Ramos (cell line): ENCODE results near the gene KRT39.

Experiments used
- in situ Hi-C: fragments of 300-500 bp; cut with MboI; formaldehyde crosslinking; loops from one replicate; pipeline ENCODE4 v1.14.3; 2022; ENCODE audit warnings: low sequenced_read_pairs; ENCODE audit not compliant: unreplicated experiment

Gene KRT39

DNA sequence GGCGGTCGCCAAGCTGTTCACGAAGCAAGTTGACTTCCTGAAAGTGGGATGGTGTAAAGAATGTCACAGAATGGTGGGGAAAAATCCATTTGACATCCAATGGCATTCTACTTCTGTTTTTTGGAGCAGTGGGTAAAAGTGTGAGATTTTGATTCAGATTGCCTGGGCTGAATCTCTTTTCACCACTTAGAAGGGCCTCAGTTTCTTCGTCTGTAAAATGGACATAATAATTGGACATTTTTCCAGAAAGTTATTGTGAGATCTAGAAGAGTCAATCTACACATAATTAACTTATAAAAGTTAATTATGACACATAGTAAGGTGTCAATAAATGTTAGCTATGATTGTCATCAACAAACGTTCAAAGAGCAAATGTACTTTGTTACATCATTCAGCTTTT is 14.4 kb upstream of the KRT39 start:
- in situ Hi-C loops = no loop called here

DNA sequence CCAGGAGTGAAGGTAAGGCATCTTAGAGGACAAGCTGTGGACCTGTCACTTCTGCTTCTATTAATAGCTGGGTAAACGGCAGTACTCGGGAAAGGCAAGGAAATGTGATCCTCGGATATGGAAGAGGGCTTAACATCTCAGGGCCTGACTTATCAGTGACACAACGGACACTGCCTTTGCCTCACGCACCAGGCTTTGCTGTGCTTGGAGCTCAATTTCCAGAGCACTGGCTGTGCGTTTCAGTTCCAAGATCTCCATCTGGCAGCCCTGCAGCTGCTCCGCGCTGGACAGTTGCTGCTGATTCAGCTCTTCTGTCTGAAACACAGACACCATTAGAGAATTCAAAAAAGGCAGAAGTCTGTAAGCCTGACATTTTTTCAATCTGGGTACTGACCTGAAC is 13.8 kb upstream of the KRT39 start:
- in situ Hi-C loops = no loop called here

DNA sequence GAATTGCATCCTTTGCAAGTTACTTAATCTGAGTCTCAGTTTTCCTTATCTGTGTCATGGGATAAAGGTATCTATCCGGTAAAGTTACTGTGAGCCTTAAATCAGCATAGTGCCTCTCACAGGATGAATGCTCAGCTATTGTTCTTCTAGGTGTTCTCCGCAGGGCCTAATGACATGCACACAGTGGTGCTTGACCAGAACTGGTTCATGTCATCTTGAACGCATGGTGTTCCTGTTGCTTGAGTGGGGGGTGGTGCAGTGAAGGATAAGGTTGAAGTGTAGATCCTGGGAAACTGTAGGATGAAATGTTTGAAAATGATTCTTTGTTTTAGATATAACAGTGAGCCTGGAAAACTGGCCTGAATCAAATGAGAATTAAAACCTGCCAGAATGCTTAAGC is 13.4 kb upstream of the KRT39 start:
- in situ Hi-C loops = no loop called here

DNA sequence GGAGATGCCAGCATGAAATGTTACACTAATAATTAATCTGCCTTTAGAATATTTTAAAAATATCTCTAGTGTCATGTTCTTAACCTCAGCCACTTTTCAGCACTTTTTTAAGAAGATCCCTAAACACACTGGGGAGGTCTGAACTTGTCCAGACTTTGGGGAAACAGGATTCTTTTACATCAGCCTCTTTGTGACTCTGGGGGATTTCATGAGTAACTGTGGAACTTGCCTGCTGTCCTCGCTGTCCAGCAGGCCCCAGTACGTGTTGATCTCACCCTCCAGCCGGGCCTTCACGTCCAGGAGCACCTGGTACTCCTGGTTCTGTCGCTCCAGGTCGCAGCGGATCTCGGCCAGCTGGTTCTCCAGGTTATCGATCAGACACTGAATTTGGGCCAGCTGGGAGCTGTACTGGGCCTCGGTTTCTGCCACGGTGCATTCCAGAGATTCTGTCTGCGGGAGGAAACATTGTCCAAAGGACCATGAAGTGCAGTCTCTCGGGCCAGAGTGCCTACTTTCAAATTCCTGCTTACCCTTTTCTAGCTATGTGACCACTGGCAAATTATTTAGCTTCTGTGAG is 11.9 kb upstream of the KRT39 start:
- in situ Hi-C loops = no loop called here

DNA sequence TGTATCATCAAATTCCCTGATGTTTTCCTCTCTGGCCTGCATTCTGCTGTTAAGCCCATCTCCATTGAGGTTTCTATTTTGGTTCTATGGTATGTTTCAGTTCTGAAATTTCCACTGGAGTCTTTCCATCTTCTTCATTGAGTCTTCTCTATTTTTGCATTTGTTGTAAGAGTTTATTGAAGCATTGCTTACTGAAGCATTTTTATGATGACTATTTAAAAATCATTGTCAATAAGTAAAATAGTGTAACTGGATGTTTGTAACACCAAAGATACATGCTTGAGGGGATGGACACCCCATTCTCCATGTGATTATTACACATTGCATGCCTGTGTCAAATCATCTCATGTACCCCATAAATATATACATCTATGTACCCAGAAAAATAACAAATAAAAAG is 8.8 kb upstream of the KRT39 start:
- in situ Hi-C loops = no loop called here

DNA sequence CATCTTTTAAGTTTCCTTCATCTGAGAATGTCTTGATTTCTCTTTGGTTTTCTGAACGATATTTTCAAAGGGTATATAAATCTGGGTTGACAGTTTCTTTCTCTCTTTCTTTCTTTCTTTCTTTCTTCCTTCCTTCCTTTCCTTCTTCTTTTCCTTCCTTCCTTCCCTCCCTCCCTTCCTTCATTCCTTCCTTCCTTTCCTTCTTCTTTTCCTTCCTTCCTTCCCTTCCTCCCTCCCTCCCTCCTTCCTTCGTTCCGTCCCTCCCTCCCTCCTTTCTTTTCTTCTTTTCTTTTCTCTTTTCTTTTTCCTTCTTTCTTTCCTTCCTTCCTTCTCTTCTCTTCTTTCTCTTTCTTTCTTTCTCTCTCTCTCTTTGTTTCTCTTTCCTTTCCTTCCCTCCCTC is 7.6 kb upstream of the KRT39 start:
- in situ Hi-C loops = no loop called here

DNA sequence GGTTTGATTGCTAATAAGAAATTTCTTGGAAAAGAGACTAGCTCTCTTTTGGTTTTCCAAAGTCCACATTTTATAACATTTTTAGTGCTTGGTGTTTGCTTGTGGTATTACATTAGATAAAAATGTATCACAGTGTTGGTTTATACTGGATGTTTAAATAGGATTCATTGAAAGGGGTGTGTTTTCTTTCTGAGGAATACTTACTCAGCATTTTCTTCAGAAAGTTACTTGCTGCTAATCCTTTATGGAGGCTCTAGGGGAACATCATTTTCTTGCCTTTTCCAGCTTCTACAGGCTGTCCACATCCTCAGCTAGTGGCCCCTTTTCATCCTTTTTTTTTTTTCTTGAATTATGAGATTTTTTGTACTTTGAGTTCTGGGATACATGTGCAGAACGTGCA is 834 bp upstream of the KRT39 start:
- in situ Hi-C loops = no loop called here

DNA sequence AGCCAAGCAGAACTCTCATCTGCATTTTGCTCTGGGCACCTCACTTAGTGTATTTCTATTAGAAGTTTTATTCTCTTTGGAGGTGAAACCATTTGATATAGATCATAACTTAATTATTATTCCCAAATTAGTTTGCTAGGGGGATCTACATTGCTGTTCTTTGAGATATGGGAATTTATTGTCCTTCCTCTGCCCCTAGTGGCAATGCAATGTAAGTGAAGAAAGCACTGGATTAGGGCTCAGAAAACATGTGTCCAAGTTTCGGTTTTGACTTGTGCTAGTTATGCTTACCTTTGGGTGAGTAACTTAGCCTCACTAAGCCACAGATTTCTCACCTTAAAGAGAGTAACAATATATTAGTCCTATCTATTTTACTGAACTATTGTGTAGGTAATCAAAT is 2.9 kb downstream of the KRT39 start:
- in situ Hi-C loops = no loop called here

DNA sequence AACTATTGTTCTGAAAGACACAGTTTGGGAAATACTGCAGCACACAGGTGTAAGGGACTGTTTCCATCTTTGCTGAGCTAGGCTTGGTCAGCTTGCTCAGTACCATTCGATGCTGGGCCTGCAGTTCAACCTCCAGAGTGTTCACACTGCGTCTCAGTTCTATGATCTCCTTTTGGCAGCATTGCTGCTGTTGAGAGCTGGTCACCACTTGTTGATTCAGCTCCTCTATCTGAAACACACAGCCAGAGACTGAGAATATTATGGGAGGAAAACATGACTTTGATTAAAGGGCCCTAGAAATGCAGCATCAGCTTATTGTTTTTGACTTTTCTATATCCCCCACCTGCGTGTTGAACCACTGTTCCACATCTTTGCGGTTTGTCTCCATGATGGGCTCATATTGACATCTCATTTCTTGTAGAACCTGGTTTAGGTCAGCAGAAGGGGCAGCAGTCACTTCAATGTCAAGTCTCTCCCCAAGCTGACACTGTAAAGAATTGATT is 4.6 kb downstream of the KRT39 start:
- in situ Hi-C loops = no loop called here

DNA sequence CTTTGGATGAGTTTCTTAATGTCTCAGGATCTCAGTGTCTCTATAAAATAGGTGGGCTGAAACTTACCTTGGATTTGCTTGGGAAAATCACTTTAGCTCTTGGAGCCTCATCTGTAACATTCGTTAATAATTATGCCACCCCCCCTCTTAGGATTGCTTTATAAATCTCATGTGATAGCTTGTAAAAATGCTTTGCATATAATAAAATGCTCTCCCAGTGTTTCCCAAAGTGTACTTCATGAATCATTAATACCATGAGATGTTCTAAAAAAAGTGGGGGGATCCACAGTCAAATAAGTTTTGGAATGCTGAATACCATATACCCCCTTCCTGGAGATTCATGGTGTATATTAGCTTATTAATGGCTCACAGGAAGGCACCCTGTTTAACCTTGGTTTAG is 5.2 kb downstream of the KRT39 start:
- in situ Hi-C loops = no loop called here

DNA sequence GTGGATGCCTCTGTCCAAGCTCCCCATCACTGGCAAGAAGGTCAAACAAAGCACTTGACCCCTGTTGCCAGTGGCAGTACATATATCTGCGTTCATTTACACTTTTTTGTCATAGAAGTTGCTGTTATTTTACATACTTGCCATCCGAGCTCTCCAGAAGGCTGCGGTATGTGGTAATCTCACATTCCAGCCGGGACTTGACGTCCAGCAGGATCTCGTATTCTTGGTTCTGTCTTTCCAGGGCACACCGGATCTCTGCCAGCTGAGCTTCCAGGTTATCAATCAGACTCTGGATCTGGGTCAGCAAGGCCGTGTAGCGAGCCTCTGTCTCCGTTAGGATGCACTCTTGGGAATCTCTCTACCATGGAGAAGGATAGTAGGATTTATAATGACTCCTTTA is 6.6 kb downstream of the KRT39 start:
- in situ Hi-C loops = no loop called here

DNA sequence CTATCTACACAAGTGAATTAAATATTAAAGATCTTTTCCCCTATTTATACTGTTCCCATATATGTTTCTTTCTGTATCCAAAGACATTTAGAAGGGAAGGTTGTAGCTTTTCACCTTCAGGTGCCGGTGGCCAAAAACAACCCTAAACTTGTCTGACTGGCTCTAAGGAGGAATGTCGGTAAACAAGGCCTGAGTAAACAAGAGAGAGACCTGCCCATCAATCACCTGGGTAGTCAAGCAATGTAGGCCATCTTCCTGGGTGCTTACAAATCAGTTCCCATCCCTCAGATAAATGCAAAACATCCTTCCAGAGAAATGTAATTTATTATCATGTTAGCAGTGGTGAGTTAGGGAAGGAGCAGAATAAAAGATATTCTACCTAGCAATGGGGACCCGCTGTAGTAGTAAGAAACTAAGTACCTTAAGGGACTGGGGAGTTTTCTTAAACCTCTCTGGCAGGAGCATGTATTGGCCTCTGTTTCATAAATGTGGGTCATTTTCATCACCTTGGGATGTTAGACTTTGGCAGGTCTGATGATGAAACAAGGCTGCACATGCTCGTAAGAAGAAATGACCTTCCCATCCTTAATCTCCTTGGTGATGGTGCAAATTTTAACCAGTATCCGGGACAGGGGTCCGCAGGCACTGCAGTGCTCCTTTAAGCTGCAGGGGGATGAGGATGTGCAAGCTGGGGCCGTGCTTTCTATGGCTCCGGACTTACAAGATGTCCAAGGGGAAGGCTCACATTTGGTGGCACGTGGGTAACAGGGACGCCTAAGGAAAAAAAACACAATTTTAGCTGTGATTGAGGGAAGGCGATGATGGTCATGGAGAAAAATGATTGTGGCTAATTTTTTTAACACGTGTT is 8.4 kb downstream of the KRT39 start:
- in situ Hi-C loops = no loop called here

DNA sequence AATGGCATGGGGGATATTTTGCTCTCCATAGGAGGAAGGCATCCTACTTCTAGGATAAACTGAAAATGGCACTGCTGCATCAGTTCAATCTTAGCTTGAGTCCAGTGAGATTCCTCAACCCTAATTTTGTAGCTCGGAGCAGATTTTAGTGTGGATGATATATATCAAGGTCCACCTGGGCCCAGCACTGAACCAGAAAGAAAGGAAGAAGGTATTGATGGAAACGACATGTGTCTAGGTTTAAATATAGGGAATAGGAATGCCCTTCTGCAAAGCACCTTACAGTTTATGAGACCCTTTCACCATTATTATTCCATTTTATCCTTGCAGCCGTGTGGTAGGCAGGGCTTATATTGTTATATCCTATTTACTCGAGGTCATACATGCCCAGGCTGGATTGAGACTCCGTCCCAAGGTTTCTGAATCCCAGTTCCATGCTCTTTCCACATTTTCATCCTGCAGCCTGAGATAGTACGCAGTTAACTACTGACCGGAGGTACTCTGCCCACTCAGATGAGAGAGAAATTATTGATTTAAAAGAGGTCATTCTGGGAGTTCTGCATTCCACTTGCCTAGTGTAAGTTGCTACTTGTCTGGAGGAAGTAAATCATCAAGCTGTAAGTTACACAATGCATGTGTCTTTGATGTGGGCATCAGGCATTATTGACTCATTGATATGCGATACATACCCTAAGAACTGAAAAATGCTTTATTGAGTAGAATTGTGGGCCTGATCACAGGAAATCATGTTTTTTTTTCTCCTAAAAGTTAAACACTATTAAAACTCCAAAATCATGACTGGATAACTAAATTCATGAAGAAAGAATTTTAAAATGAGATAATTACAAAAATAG is 10.1 kb downstream of the KRT39 start:
- in situ Hi-C loops = no loop called here

DNA sequence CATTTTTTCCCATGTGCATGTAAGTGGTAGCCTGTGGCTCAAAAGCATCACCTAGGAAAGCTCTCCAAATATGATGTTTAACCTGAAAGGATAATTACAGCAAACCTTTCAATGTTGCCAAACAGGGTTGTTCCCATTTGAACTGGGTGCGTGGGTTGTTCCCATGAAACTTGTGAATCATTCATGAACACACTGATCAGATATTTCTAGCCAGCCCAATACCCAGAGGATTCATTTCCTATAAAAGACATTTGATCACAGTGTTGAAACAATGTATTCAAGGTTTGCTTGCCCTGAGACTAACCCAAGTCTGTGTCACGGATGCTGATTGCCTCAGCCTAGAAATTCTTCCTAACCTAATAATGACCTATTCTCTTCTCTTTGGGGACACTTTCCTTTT is 12.9 kb downstream of the KRT39 start:
- in situ Hi-C loops = no loop called here

DNA sequence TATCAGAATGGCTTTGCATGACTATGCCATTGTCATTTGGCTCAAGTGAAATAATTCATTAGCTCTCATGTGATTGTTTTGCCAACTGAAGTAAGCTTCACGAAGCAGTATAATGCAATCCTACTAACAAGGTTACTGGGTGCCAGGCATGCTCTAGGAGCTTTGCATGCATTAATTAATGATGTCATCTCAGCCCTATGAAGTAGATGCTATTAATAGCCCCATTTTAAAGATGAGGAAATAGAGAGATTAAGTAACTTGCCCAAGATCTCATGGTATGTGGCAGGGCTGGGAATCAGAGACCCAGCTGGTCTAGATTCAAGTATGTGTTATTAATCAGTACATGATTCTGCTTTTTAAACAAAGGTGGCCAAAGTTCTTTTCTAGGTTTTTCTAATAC is 14.1 kb downstream of the KRT39 start:
- in situ Hi-C loops = no loop called here

DNA sequence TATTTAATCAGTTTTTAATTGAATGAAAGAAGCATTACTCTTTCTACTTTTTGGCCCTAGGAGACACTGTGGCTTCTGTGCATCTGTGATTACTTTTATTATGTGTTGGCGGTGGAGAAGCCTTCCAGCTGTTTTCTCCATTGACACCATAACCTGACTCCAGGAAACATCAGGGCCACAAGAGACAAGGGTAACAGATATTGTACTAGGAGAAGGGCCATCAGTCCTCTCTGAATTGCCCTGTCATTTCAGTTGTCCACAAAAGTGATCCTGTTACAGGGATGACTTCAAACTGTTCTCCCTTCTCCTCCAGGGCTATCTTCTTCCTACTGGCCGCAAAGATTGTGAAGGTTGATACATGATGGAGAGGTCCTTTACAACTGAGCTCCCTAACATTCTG is 14.6 kb downstream of the KRT39 start:
- in situ Hi-C loops = no loop called here

DNA sequence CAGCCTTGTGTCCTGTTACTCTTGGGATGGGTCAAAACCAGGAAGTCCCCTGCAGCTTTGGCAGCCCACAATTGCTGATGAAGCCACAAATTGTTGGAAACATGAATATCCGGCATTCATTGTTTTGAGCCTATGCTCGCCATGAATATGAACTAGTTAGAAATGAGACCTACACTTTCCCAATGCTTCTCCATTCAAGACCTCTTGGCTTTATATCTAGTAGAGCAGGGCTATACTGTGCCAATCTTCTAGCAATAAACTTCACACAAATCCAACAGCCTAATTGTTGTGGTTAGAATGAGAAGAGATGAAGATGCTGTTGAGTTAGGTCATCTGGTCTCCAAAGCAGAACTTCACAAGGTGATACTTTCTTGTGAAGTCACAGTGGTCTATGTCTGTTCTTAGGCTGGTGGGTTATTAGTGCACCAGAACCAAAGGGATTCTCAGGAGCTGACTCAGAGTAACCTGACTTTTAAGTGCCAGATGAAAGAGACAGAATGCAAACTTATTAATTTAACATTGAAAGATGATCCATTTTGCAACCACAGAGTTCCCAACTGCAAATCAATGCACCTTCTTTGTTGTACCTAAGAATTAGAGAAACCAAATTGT is 15.6 kb downstream of the KRT39 start:
- in situ Hi-C loops = no loop called here

DNA sequence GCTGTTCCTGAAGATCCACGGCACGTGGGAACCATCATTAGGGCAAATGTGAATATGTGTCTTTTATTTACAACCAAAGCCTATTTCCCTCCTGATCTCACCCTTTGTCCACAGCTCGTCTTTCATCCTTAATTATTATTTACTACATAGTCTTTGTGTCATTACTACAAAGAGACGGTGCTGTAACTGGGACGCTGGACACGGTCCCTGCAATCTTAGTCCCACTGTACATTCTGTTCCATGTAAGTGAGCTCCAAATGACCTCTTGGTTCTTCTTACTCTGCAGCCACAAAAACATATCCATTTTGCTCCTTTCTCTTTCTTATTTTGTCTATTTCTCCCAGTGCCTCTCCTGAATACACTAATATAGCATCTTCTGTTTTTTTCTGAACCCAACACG is 16.6 kb downstream of the KRT39 start:
- in situ Hi-C loops = no loop called here

DNA sequence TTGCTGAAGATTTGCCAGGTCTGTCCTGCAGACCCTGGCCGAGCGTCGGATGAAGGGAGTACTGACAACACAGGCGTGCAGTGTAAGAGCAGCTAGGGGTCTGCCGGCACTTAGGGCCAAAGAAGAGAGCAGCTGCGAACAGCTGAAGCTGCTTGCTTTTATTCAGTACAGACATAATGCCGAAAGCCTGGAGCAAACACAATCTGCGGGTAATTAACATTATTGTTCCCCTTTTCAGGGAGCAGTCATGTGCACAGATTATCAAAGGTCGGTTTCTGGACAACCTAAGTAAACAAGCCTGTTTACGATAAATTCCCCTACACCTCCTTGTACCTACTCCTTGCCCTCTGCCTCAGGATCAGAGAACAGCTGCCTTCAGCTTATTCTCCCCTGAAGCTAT is 17.3 kb downstream of the KRT39 start:
- in situ Hi-C loops = loop anchor here (25.0 kb wide), 1 partner anchor 112 kb away; no protein-coding TSS in a partner anchor

DNA sequence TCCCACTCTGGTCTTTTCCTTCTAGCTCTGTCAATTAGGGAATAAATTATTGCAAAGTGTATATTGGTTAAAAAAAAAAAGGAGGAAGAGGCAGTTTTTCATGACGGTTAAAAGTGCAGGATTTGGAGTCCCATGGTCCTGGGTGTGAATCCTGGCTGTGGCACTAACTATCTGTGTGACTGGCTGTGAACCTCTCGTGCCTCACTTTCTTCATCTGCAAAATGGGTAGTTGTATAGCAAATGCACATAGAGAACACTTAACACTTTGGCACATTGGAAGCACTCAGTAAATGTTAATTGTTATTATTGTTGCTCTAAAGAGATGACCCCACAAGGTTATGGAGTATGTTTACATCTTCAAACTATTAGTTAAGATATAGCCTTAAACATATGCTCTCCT is 18.8 kb downstream of the KRT39 start:
- in situ Hi-C loops = loop anchor here (25.0 kb wide), 1 partner anchor 111 kb away; no protein-coding TSS in a partner anchor
